Parathyroid adenoma (tissue), 2 donors: ENCODE data around the gene TMEM242.

Experiments
- H2AFZ ChIP-seq: fragments of 300-600 bp; sonication (generic); one replicate; pipeline ENCODE4 v1.7.0; 2017; ENCODE audit warnings: antibody characterized with exemption, mild to moderate bottlenecking
- H3K27ac ChIP-seq: fragments of 300-600 bp; sonication (generic); one replicate; pipeline ENCODE4 v1.7.0; 2017
- H3K27me3 ChIP-seq: fragments of 300-600 bp; sonication (generic); one replicate; pipeline ENCODE4 v1.7.0; 2017; ENCODE audit warnings: low read length; ENCODE audit not compliant: control insufficient read depth, insufficient read depth
- H3K36me3 ChIP-seq: fragments of 300-600 bp; sonication (generic); one replicate; pipeline ENCODE4 v1.7.0; 2017; ENCODE audit warnings: low read length; ENCODE audit not compliant: control insufficient read depth, insufficient read depth
- H3K4me1 ChIP-seq: fragments of 300-600 bp; sonication (generic); one replicate; pipeline ENCODE4 v1.7.0; 2017; ENCODE audit warnings: control low read depth
- H3K4me2 ChIP-seq: fragments of 300-600 bp; sonication (generic); one replicate; pipeline ENCODE4 v1.7.0; 2017; ENCODE audit warnings: low read length
- H3K4me3 ChIP-seq: fragments of 300-600 bp; sonication (generic); one replicate; pipeline ENCODE4 v1.7.0; 2017; ENCODE audit warnings: low read depth, low read length
- H3K79me2 ChIP-seq: fragments of 300-600 bp; sonication (generic); one replicate; pipeline ENCODE4 v1.7.0; 2017; ENCODE audit warnings: control low read depth
- H3K9ac ChIP-seq: fragments of 300-600 bp; sonication (generic); one replicate; pipeline ENCODE4 v1.7.0; 2017; ENCODE audit warnings: mild to moderate bottlenecking
- H3K9me3 ChIP-seq: fragments of 300-600 bp; sonication (generic); one replicate; pipeline ENCODE4 v1.7.0; 2017; ENCODE audit warnings: low read length; ENCODE audit not compliant: control insufficient read depth
- TF ChIP-seq, protein P1 (sequence below): fragments of 300-600 bp; sonication (generic); IDR thresholded peaks from one replicate; pipeline ENCODE4 v1.7.0; 2017; ENCODE audit warnings: antibody characterized with exemption, mild to moderate bottlenecking
- donor health status: primary hyperparathyroidism.

TMEM242 gene

GRCh38 chr6:157246771-157247484 lies 76.4 kb downstream of the TMEM242 start:
- no peaks in the 10 kb centered on the region for H3K9me3 ChIP-seq
- no peak overlapping the region for H3K9ac ChIP-seq
- TF ChIP-seq, protein P1, sequence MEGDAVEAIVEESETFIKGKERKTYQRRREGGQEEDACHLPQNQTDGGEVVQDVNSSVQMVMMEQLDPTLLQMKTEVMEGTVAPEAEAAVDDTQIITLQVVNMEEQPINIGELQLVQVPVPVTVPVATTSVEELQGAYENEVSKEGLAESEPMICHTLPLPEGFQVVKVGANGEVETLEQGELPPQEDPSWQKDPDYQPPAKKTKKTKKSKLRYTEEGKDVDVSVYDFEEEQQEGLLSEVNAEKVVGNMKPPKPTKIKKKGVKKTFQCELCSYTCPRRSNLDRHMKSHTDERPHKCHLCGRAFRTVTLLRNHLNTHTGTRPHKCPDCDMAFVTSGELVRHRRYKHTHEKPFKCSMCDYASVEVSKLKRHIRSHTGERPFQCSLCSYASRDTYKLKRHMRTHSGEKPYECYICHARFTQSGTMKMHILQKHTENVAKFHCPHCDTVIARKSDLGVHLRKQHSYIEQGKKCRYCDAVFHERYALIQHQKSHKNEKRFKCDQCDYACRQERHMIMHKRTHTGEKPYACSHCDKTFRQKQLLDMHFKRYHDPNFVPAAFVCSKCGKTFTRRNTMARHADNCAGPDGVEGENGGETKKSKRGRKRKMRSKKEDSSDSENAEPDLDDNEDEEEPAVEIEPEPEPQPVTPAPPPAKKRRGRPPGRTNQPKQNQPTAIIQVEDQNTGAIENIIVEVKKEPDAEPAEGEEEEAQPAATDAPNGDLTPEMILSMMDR, result no peak
- no peaks in the 10 kb centered on the region for H3K4me1 ChIP-seq
- no peak overlapping the region for H2AFZ ChIP-seq
- no peak overlapping the region for H3K27ac ChIP-seq
- no peaks in the 10 kb centered on the region for H3K27me3 ChIP-seq
- no peaks in the 10 kb centered on the region for H3K79me2 ChIP-seq
- no peaks in the 10 kb centered on the region for H3K36me3 ChIP-seq
- H3K4me2 ChIP-seq, result no peak overlapping the region
- H3K4me3 ChIP-seq, result no peak overlapping the region

DNA sequence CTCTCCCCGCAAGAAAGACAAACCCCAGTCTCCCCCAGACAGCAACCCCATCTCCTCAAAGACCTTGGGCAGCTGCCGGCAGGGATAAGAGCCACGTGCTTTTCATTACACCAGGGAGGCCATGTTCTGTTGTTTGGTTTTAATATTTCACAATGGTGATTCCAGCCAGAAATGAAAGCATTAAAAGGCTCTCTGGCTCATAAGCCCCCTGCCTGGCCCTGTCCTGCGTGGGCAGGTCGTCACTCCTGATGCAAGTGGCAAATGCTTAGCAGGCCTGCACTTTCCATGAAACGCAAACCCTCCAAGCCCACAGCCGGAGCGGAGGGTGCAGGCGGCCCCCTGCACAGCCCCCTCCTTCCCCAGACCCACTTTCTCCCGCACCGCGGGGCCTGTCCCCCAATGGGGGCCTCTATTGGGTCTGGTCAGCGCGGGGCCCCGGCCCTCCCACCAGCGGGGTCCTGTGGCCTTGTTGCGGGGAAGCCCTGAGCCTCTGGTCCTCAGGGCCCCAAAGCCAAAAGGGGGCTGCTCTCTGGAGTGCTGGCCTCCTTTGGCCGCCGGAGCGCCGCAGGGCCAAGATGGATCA lies 77.2 kb downstream of the TMEM242 start:
- Histone ChIP-seq H3K27ac (no peak overlapping the region), H2AFZ (no peak overlapping the region), H3K79me2 (no peaks in the 10 kb centered on the region), H3K4me3 (no peak overlapping the region), H3K9ac (no peak overlapping the region), H3K4me2 (no peak overlapping the region), H3K27me3 (no peaks in the 10 kb centered on the region), H3K4me1 (no peaks in the 10 kb centered on the region), H3K9me3 (no peaks in the 10 kb centered on the region), H3K36me3 (no peaks in the 10 kb centered on the region)
- TF ChIP-seq, protein P1, result no peak

- H3K36me3 ChIP-seq, result no peaks in the 10 kb centered on the region
- TF ChIP-seq, protein P1, result no peak
- no peak overlapping the region for H3K4me3 ChIP-seq
- H3K79me2 ChIP-seq, result no peaks in the 10 kb centered on the region
- no peak overlapping the region for H2AFZ ChIP-seq
- no peaks in the 10 kb centered on the region for H3K9me3 ChIP-seq
- H3K9ac ChIP-seq, result no peak overlapping the region
- H3K4me2 ChIP-seq, result no peak overlapping the region
- no peaks in the 10 kb centered on the region for H3K4me1 ChIP-seq
- H3K27me3 ChIP-seq, result no peaks in the 10 kb centered on the region
- H3K27ac ChIP-seq, result no peak overlapping the region
Measured at GRCh38 chr6:157245436-157245835, 77.9 kb downstream of the TMEM242 start.

DNA sequence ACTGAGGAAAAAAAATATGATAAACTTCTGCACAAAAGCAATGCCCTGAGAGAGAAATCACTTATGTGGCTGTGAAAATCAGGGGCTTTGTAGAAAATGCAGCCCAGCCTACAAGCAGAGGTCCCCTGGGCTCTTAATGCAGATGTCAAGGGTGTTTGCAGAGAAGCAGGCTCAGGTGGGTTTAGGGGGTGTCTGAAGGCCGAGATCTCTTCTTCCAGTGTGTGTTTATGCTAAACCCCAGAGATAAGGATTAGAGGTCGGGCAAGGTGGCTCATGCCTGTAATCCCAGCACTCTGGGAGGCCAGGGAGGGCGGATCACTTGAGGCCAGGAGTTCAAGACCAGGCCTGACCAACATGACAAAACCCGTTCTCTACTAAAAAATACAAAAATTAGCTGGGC lies 78.5 kb downstream of the TMEM242 start:
- H3K36me3 ChIP-seq, result no peaks in the 10 kb centered on the region
- H3K4me2 ChIP-seq, result no peak overlapping the region
- no peak overlapping the region for H3K4me3 ChIP-seq
- TF ChIP-seq, protein P1, result no peak
- H3K27ac ChIP-seq, result no peak overlapping the region
- no peaks in the 10 kb centered on the region for H3K9me3 ChIP-seq
- H2AFZ ChIP-seq, result no peak overlapping the region
- no peak overlapping the region for H3K9ac ChIP-seq
- no peaks in the 10 kb centered on the region for H3K27me3 ChIP-seq
- H3K79me2 ChIP-seq, result no peaks in the 10 kb centered on the region
- H3K4me1 ChIP-seq, result no peaks in the 10 kb centered on the region

- no peak overlapping the region for H2AFZ ChIP-seq
Measured at GRCh38 chr6:157244175-157244574, 79.1 kb downstream of the TMEM242 start.

More at GRCh38 chr6:157244175-157244574, 79.1 kb downstream of the TMEM242 start:
- Histone ChIP-seq H3K79me2 (no peaks in the 10 kb centered on the region), H3K4me2 (no peak overlapping the region), H3K27me3 (no peaks in the 10 kb centered on the region), H3K9me3 (no peaks in the 10 kb centered on the region), H3K4me3 (no peak overlapping the region), H3K9ac (no peak overlapping the region), H3K27ac (no peak overlapping the region), H3K36me3 (no peaks in the 10 kb centered on the region), H3K4me1 (no peaks in the 10 kb centered on the region)
- TF ChIP-seq, protein P1, result no peak
